GM18867 (cell line): Measurements from ENCODE around the gene HTRA3.

ENCODE experiments used
- ATAC-seq: cut with Tn5 transposase; IDR thresholded peaks from one replicate; pipeline ENCODE4 v1.9.1; 2021; ENCODE audit warnings: mild to moderate bottlenecking, moderate library complexity; ENCODE audit not compliant: unreplicated experiment

The HTRA3 gene

GRCh38 chr4:8278421-8279287 is 9.1 kb downstream of the HTRA3 start:
- no peak for ATAC-seq

GRCh38 chr4:8279321-8280157 is 10.0 kb downstream of the HTRA3 start:
- ATAC-seq, result no peak

- no peak for ATAC-seq
Observed at GRCh38 chr4:8280158-8280875, 10.8 kb downstream of the HTRA3 start.

GRCh38 chr4:8280876-8281440 is 11.4 kb downstream of the HTRA3 start:
- no peak for ATAC-seq

- ATAC-seq, result no peak
Observed at GRCh38 chr4:8281519-8282133, 12.1 kb downstream of the HTRA3 start.

- ATAC-seq, result no peak
Observed at GRCh38 chr4:8282134-8282641, 12.6 kb downstream of the HTRA3 start.

GRCh38 chr4:8282742-8283141 is 13.2 kb downstream of the HTRA3 start:
- ATAC-seq, result no peak

GRCh38 chr4:8283161-8283560 is 13.6 kb downstream of the HTRA3 start:
- ATAC-seq, result no peak

GRCh38 chr4:8283631-8284121 is 14.1 kb downstream of the HTRA3 start:
- ATAC-seq, result no peak

- ATAC-seq, result no peak
Observed at GRCh38 chr4:8284391-8284790, 14.8 kb downstream of the HTRA3 start.

GRCh38 chr4:8285143-8285975 is 15.8 kb downstream of the HTRA3 start:
- no peak for ATAC-seq

- no peak for ATAC-seq
Observed at GRCh38 chr4:8285976-8286718, 16.6 kb downstream of the HTRA3 start.

- no peak for ATAC-seq
Observed at GRCh38 chr4:8286719-8287342, 17.3 kb downstream of the HTRA3 start.

- ATAC-seq, result no peak
Observed at GRCh38 chr4:8287343-8288280, 18.1 kb downstream of the HTRA3 start.

- no peak for ATAC-seq
Observed at GRCh38 chr4:8289151-8289750, 19.7 kb downstream of the HTRA3 start.

GRCh38 chr4:8289956-8290700 is 20.6 kb downstream of the HTRA3 start:
- ATAC-seq, result no peak
